ENCODE results near the gene ZNF679. TPM values are rescaled to one million over a fixed set of nuclear protein-coding genes. Genes with fewer than 3 reads are reported as not detected.
"Not testable (repeated sequence)": the region's sequence is repeated elsewhere in the genome, so short reads cannot be mapped to it uniquely, and the experiment has no call there.

ZNF679 gene
- total RNA-seq, 1 donor from 2014 or later, result not detected

DNA sequence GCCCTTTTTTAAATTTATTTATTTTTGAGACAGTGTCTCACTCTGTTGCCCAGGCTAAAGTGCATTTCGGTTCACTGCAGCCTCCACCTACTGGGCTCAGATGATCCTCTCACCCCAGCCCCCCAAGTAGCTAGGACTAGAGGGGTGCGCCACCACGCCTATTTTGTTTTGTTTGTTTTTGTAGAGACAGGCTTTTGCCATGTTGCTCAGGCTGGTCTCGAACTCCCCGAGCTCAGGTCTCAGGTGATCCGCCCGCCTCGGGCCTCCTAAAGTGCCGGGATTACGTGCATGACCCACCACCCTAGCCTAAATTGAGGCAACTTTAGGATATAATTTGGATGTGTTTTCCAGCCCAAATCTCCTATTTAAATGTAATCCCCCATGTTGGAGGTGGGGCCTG, 86.3 kb downstream of the ZNF679 start:
- TF ChIP-seq, protein P1, sequence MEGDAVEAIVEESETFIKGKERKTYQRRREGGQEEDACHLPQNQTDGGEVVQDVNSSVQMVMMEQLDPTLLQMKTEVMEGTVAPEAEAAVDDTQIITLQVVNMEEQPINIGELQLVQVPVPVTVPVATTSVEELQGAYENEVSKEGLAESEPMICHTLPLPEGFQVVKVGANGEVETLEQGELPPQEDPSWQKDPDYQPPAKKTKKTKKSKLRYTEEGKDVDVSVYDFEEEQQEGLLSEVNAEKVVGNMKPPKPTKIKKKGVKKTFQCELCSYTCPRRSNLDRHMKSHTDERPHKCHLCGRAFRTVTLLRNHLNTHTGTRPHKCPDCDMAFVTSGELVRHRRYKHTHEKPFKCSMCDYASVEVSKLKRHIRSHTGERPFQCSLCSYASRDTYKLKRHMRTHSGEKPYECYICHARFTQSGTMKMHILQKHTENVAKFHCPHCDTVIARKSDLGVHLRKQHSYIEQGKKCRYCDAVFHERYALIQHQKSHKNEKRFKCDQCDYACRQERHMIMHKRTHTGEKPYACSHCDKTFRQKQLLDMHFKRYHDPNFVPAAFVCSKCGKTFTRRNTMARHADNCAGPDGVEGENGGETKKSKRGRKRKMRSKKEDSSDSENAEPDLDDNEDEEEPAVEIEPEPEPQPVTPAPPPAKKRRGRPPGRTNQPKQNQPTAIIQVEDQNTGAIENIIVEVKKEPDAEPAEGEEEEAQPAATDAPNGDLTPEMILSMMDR (conservative IDR thresholded peaks at IDR 0.05), result no peak
- Mint-ChIP-seq H3K27me3 (no peaks in the 10 kb centered on the region), H3K4me3 (no peak overlapping the region), H3K27ac (no peak overlapping the region), H3K4me1 (ENCODE audit: unreplicated experiment) (no peaks in the 10 kb centered on the region), H3K9me3 (no peaks in the 10 kb centered on the region), H3K36me3 (no peaks in the 10 kb centered on the region)
- DNase-seq (ENCODE audit: extremely low spot score, unreplicated experiment), result no peak

DNA sequence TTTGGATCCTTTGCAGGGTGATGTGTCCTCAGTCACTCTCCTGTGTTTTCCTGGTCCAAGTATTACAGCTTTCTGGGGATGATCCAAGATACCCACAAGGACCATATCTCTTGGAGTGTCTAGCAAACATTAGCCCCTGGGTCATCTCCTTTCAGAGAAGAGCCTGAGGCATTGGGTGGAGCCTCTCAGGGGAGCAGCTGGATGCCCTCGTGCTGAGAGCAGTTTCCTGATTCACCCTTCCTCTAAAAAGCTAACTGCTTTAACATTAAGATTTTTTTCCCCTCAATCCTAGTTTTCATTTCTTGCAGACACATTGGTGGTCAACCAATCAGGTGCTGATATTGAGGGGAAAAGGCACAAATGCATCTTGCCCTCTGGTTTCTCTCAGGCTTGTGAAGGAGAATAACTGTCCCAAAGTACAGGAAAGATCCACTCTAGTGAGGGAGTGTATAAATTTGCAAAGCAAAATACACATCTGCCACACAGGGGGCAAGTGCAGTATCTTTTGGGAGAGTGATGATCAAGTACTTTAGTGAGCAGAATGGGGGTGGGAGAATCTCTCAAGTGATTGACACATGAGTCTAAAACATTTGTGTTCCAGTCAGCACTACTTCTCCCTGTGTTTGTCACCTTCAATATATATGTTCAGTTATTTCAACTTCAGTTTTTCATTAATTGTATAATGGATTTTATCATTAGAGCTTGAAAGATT, 87.9 kb downstream of the ZNF679 start:
- not testable (repeated sequence) for H3K9me3 Mint-ChIP-seq; H3K27me3 Mint-ChIP-seq; H3K4me3 Mint-ChIP-seq; H3K27ac Mint-ChIP-seq; H3K4me1 Mint-ChIP-seq (ENCODE audit: unreplicated experiment); DNase-seq (ENCODE audit: extremely low spot score, unreplicated experiment); H3K36me3 Mint-ChIP-seq

Other genes starting within 250 kb of the ZNF679 start
- gene ZNF722, start 229.6 kb upstream of the ZNF679 start, total RNA-seq (ENCODE audit: low replicate concordance), result not detected in 2 replicates
- not detected in 2 replicates for gene ZNF727, start 183.0 kb upstream of the ZNF679 start, total RNA-seq (ENCODE audit: low replicate concordance)
- gene ZNF735, start 21.3 kb upstream of the ZNF679 start, total RNA-seq (ENCODE audit: low replicate concordance), result not detected in 2 replicates
- not detected in 2 replicates for gene ZNF736, start 85.5 kb downstream of the ZNF679 start, total RNA-seq (ENCODE audit: low replicate concordance)

All from type B pancreatic cell (in vitro differentiated cells).